Measurements from ENCODE around the gene CYP1A2.

Gene CYP1A2

DNA sequence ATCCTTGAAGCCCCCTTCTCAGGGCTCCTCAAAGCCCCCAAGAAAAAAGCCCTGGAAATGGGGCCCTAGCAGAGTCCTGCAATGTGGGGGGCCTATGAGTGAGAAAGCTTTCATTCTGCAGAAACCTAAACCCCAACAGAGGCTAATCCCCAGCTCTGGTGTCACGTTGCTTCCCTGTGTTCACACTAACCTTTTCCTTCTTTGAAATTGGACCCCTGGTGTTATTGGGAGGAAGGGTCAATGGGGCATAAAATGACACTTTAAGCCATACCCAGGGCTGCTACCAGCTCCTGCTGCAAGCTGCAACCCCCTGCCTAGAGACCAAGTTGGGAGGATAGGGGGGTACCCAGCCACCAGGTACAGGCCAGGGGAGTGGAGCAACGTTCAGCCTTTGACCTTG is 2.1 kb downstream of the CYP1A2 start:
- Histone ChIP-seq H3K27ac (ENCODE audit: low read depth, low read length) (no peak overlapping the region), H4K12ac (ENCODE audit: low read depth, low read length) (no peak overlapping the region), H2AK5ac (ENCODE audit: low read length) (no peak overlapping the region), H2BK120ac (ENCODE audit: insufficient read depth, low read length, poor library complexity) (no peak overlapping the region), H3K9me3 (ENCODE audit: insufficient read depth, low read depth, low read length) (no peaks in the 10 kb centered on the region), H3K4me1 (ENCODE audit: control insufficient read depth in 1 of 2, insufficient read depth in 2 of 2, low read length in 2 of 2) (peaks cover 0 to 3% of the 10 kb centered on the region in 2 experiments), H3K14ac (ENCODE audit: low read length) (no peak overlapping the region), H4K91ac (ENCODE audit: low read depth, low read length) (no peak overlapping the region), H3K4me2 (ENCODE audit: low read length) (no peak overlapping the region), H3K4ac (ENCODE audit: low read depth, low read length) (no peak overlapping the region), H4K8ac (ENCODE audit: low read depth, low read length) (no peak overlapping the region), H3K79me1 (ENCODE audit: low read length) (no peaks in the 10 kb centered on the region), H3K27me3 (ENCODE audit: insufficient read depth, low read length) (no peaks in the 10 kb centered on the region), H2BK5ac (ENCODE audit: low read depth, low read length, poor library complexity) (no peak overlapping the region), H2AFZ (ENCODE audit: insufficient read depth, low read length, poor library complexity) (no peak overlapping the region), H3K9ac (ENCODE audit: low read length) (no peak overlapping the region), H3K23ac (ENCODE audit: low read length) (no peak overlapping the region), H2BK12ac (ENCODE audit: low read length) (no peak overlapping the region), H3K79me2 (ENCODE audit: control insufficient read depth, insufficient read depth, low read length, poor library complexity) (no peaks in the 10 kb centered on the region), H3K4me3 (ENCODE audit: low read depth, low read length) (no peak overlapping the region), H3K36me3 (ENCODE audit: control insufficient read depth in 1 of 2, insufficient read depth in 2 of 2, low read length in 2 of 2) (no peaks in the 10 kb centered on the region), H3K18ac (ENCODE audit: low read length) (no peak overlapping the region)
- no CpG with 5 or more reads among the region's 2 CpGs for WGBS (ENCODE audit: extremely low coverage, insufficient coverage, insufficient read length)
- no peak for DNase-seq

DNA sequence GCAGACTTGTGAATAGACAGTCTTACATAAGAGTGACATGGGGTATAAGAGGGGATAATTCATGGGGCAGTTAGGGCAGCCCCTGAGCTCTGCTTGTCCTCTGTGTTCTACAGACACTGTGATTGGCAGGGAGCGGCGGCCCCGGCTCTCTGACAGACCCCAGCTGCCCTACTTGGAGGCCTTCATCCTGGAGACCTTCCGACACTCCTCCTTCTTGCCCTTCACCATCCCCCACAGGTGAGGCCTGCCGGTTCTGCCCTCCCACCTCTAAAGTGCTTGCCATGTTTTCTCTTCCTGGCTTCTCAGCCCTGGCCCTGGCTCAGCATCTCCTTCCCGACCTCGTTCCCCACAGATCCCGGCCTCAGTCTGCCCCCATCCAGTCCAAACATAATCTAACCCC is 3.4 kb downstream of the CYP1A2 start:
- no peak overlapping the region for H2BK120ac ChIP-seq (ENCODE audit: insufficient read depth, low read length, poor library complexity)
- no peak overlapping the region for H3K4me2 ChIP-seq (ENCODE audit: low read length)
- no peak overlapping the region for H2BK5ac ChIP-seq (ENCODE audit: low read depth, low read length, poor library complexity)
- H3K79me1 ChIP-seq (ENCODE audit: low read length) = no peaks in the 10 kb centered on the region
- no peaks in the 10 kb centered on the region for H3K36me3 ChIP-seq (ENCODE audit: control insufficient read depth in 1 of 2, insufficient read depth in 2 of 2, low read length in 2 of 2)
- WGBS (ENCODE audit: extremely low coverage, insufficient coverage, insufficient read length) = no CpG with 5 or more reads among the region's 8 CpGs
- no peaks in the 10 kb centered on the region for H3K9me3 ChIP-seq (ENCODE audit: insufficient read depth, low read depth, low read length)
- no peak overlapping the region for H4K12ac ChIP-seq (ENCODE audit: low read depth, low read length)
- H3K18ac ChIP-seq (ENCODE audit: low read length) = no peak overlapping the region
- no peak overlapping the region for H3K27ac ChIP-seq (ENCODE audit: low read depth, low read length)
- DNase-seq = no peak
- H4K8ac ChIP-seq (ENCODE audit: low read depth, low read length) = no peak overlapping the region
- no peak overlapping the region for H2AK5ac ChIP-seq (ENCODE audit: low read length)
- H3K27me3 ChIP-seq (ENCODE audit: insufficient read depth, low read length) = no peaks in the 10 kb centered on the region
- H2AFZ ChIP-seq (ENCODE audit: insufficient read depth, low read length, poor library complexity) = no peak overlapping the region
- H3K14ac ChIP-seq (ENCODE audit: low read length) = no peak overlapping the region
- no peak overlapping the region for H3K4me3 ChIP-seq (ENCODE audit: low read depth, low read length)
- H4K91ac ChIP-seq (ENCODE audit: low read depth, low read length) = no peak overlapping the region
- no peak overlapping the region for H3K9ac ChIP-seq (ENCODE audit: low read length)
- no peak overlapping the region for H3K23ac ChIP-seq (ENCODE audit: low read length)
- no peak overlapping the region for H3K4ac ChIP-seq (ENCODE audit: low read depth, low read length)
- H3K79me2 ChIP-seq (ENCODE audit: control insufficient read depth, insufficient read depth, low read length, poor library complexity) = no peaks in the 10 kb centered on the region
- peaks cover 0 to 3% of the 10 kb centered on the region in 2 experiments for H3K4me1 ChIP-seq (ENCODE audit: control insufficient read depth in 1 of 2, insufficient read depth in 2 of 2, low read length in 2 of 2)
- no peak overlapping the region for H2BK12ac ChIP-seq (ENCODE audit: low read length)

DNA sequence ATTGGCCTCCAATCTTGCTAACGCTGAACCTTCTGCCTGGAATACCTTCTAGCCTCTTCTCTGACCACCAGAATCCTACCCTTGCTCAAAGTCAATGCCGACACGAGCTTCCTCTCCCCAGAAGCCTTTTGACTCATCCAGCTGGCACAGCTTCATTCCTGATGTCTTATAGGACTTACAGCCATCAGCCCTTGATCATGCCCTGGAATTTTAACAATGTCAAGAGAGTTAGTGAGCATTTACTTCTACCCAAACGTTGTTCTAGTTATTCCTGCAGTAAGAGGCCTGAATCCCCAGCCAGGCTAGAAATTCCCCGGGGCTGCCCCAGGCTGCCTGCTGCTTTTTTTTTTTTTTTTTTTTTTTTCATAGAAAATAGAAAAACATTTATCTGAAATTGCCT is 3.9 kb downstream of the CYP1A2 start:
- H4K91ac ChIP-seq (ENCODE audit: low read depth, low read length) = no peak overlapping the region
- no peaks in the 10 kb centered on the region for H3K36me3 ChIP-seq (ENCODE audit: control insufficient read depth in 1 of 2, insufficient read depth in 2 of 2, low read length in 2 of 2)
- no peak overlapping the region for H3K18ac ChIP-seq (ENCODE audit: low read length)
- no peaks in the 10 kb centered on the region for H3K79me2 ChIP-seq (ENCODE audit: control insufficient read depth, insufficient read depth, low read length, poor library complexity)
- WGBS (ENCODE audit: extremely low coverage, insufficient coverage, insufficient read length) = no CpG with 5 or more reads among the region's 5 CpGs
- no peak overlapping the region for H3K4me3 ChIP-seq (ENCODE audit: low read depth, low read length)
- no peak overlapping the region for H3K4me2 ChIP-seq (ENCODE audit: low read length)
- no peaks in the 10 kb centered on the region for H3K9me3 ChIP-seq (ENCODE audit: insufficient read depth, low read depth, low read length)
- DNase-seq = peak; percentile 80 to 92
- no peak overlapping the region for H3K23ac ChIP-seq (ENCODE audit: low read length)
- no peaks in the 10 kb centered on the region for H3K27me3 ChIP-seq (ENCODE audit: insufficient read depth, low read length)
- H3K14ac ChIP-seq (ENCODE audit: low read length) = no peak overlapping the region
- no peak overlapping the region for H4K12ac ChIP-seq (ENCODE audit: low read depth, low read length)
- H2AFZ ChIP-seq (ENCODE audit: insufficient read depth, low read length, poor library complexity) = no peak overlapping the region
- H3K4ac ChIP-seq (ENCODE audit: low read depth, low read length) = no peak overlapping the region
- no peak overlapping the region for H4K8ac ChIP-seq (ENCODE audit: low read depth, low read length)
- H2BK5ac ChIP-seq (ENCODE audit: low read depth, low read length, poor library complexity) = no peak overlapping the region
- H2BK12ac ChIP-seq (ENCODE audit: low read length) = no peak overlapping the region
- no peak overlapping the region for H3K9ac ChIP-seq (ENCODE audit: low read length)
- peaks cover 0 to 3% of the 10 kb centered on the region in 2 experiments for H3K4me1 ChIP-seq (ENCODE audit: control insufficient read depth in 1 of 2, insufficient read depth in 2 of 2, low read length in 2 of 2)
- no peak overlapping the region for H2BK120ac ChIP-seq (ENCODE audit: insufficient read depth, low read length, poor library complexity)
- no peak overlapping the region for H3K27ac ChIP-seq (ENCODE audit: low read depth, low read length)
- no peak overlapping the region for H2AK5ac ChIP-seq (ENCODE audit: low read length)
- no peaks in the 10 kb centered on the region for H3K79me1 ChIP-seq (ENCODE audit: low read length)

DNA sequence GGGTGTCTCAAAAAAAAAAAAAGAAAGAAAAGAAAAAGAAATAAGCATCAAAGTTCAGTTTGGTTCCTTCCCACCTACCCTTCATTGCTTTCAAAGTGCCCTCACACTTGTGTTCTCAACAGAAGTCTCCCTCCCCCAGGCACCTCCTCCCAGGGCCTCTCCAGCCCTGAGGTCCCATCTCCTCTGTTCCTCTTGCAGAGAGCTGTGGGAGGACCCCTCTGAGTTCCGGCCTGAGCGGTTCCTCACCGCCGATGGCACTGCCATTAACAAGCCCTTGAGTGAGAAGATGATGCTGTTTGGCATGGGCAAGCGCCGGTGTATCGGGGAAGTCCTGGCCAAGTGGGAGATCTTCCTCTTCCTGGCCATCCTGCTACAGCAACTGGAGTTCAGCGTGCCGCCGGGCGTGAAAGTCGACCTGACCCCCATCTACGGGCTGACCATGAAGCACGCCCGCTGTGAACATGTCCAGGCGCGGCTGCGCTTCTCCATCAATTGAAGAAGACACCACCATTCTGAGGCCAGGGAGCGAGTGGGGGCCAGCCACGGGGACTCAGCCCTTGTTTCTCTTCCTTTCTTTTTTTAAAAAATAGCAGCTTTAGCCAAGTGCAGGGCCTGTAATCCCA is 6.1 kb downstream of the CYP1A2 start:
- H2BK120ac ChIP-seq (ENCODE audit: insufficient read depth, low read length, poor library complexity) = no peak overlapping the region
- H3K36me3 ChIP-seq (ENCODE audit: control insufficient read depth in 1 of 2, insufficient read depth in 2 of 2, low read length in 2 of 2) = no peaks in the 10 kb centered on the region
- WGBS (ENCODE audit: extremely low coverage, insufficient coverage, insufficient read length) = no CpG with 5 or more reads among the region's 20 CpGs
- no peak overlapping the region for H4K12ac ChIP-seq (ENCODE audit: low read depth, low read length)
- H4K8ac ChIP-seq (ENCODE audit: low read depth, low read length) = no peak overlapping the region
- H3K14ac ChIP-seq (ENCODE audit: low read length) = no peak overlapping the region
- no peak overlapping the region for H3K27ac ChIP-seq (ENCODE audit: low read depth, low read length)
- no peak overlapping the region for H2BK12ac ChIP-seq (ENCODE audit: low read length)
- H3K23ac ChIP-seq (ENCODE audit: low read length) = no peak overlapping the region
- H2AK5ac ChIP-seq (ENCODE audit: low read length) = no peak overlapping the region
- H3K4ac ChIP-seq (ENCODE audit: low read depth, low read length) = no peak overlapping the region
- H4K91ac ChIP-seq (ENCODE audit: low read depth, low read length) = no peak overlapping the region
- no peak for DNase-seq
- H3K79me2 ChIP-seq (ENCODE audit: control insufficient read depth, insufficient read depth, low read length, poor library complexity) = no peaks in the 10 kb centered on the region
- no peaks in the 10 kb centered on the region for H3K9me3 ChIP-seq (ENCODE audit: insufficient read depth, low read depth, low read length)
- H3K4me3 ChIP-seq (ENCODE audit: low read depth, low read length) = peak overlapping the region; percentile 29
- H3K79me1 ChIP-seq (ENCODE audit: low read length) = no peaks in the 10 kb centered on the region
- H3K9ac ChIP-seq (ENCODE audit: low read length) = no peak overlapping the region
- H3K4me2 ChIP-seq (ENCODE audit: low read length) = no peak overlapping the region
- no peaks in the 10 kb centered on the region for H3K27me3 ChIP-seq (ENCODE audit: insufficient read depth, low read length)
- peaks cover 0 to 3% of the 10 kb centered on the region in 2 experiments for H3K4me1 ChIP-seq (ENCODE audit: control insufficient read depth in 1 of 2, insufficient read depth in 2 of 2, low read length in 2 of 2)
- no peak overlapping the region for H2BK5ac ChIP-seq (ENCODE audit: low read depth, low read length, poor library complexity)
- no peak overlapping the region for H3K18ac ChIP-seq (ENCODE audit: low read length)
- no peak overlapping the region for H2AFZ ChIP-seq (ENCODE audit: insufficient read depth, low read length, poor library complexity)

All from trophoblast cell (in vitro differentiated cells and primary cell).